G401.6 (cell line): Measurements from ENCODE around the gene TRIB2.

ENCODE experiments used
- FAIRE-seq: peaks from 2 replicates; lab custom pipeline; 2012; peaks lifted over from hg19 to GRCh38; lab: Jason Lieb, UNC

Gene TRIB2

GRCh38 chr2:12750166-12750905, 33.6 kb downstream of the TRIB2 start:
- FAIRE-seq: no peak

- no peak for FAIRE-seq
Measured at GRCh38 chr2:12754643-12755042, 37.9 kb downstream of the TRIB2 start.

- no peak for FAIRE-seq
Measured at GRCh38 chr2:12755384-12755783, 38.6 kb downstream of the TRIB2 start.

GRCh38 chr2:12759248-12759647, 42.5 kb downstream of the TRIB2 start:
- no peak for FAIRE-seq

GRCh38 chr2:12761104-12761503, 44.4 kb downstream of the TRIB2 start:
- no peak for FAIRE-seq

- no peak for FAIRE-seq
Measured at GRCh38 chr2:12762337-12762736, 45.6 kb downstream of the TRIB2 start.

- FAIRE-seq: no peak
Measured at GRCh38 chr2:12762976-12763375, 46.2 kb downstream of the TRIB2 start.

- no peak for FAIRE-seq
Measured at GRCh38 chr2:12763486-12763885, 46.8 kb downstream of the TRIB2 start.

- no peak for FAIRE-seq
Measured at GRCh38 chr2:12764075-12764730, 47.5 kb downstream of the TRIB2 start.

- FAIRE-seq: no peak
Measured at GRCh38 chr2:12764849-12765605, 48.3 kb downstream of the TRIB2 start.

- no peak for FAIRE-seq
Measured at GRCh38 chr2:12766421-12766879, 49.7 kb downstream of the TRIB2 start.

- FAIRE-seq: no peak
Measured at GRCh38 chr2:12767541-12767940, 50.8 kb downstream of the TRIB2 start.

GRCh38 chr2:12767996-12768624, 51.4 kb downstream of the TRIB2 start:
- no peak for FAIRE-seq

GRCh38 chr2:12769492-12770105, 52.9 kb downstream of the TRIB2 start:
- no peak for FAIRE-seq

GRCh38 chr2:12770300-12770968, 53.7 kb downstream of the TRIB2 start:
- no peak for FAIRE-seq

- FAIRE-seq: no peak
Measured at GRCh38 chr2:12771154-12771553, 54.4 kb downstream of the TRIB2 start.

GRCh38 chr2:12773586-12774394, 57.1 kb downstream of the TRIB2 start:
- no peak for FAIRE-seq

- no peak for FAIRE-seq
Measured at GRCh38 chr2:12774395-12774727, 57.6 kb downstream of the TRIB2 start.

- no peak for FAIRE-seq
Measured at GRCh38 chr2:12776521-12776961, 59.8 kb downstream of the TRIB2 start.

- FAIRE-seq: no peak
Measured at GRCh38 chr2:12778369-12778768, 61.6 kb downstream of the TRIB2 start.
